ENCODE measurements around the gene FGF22.

The FGF22 gene

DNA sequence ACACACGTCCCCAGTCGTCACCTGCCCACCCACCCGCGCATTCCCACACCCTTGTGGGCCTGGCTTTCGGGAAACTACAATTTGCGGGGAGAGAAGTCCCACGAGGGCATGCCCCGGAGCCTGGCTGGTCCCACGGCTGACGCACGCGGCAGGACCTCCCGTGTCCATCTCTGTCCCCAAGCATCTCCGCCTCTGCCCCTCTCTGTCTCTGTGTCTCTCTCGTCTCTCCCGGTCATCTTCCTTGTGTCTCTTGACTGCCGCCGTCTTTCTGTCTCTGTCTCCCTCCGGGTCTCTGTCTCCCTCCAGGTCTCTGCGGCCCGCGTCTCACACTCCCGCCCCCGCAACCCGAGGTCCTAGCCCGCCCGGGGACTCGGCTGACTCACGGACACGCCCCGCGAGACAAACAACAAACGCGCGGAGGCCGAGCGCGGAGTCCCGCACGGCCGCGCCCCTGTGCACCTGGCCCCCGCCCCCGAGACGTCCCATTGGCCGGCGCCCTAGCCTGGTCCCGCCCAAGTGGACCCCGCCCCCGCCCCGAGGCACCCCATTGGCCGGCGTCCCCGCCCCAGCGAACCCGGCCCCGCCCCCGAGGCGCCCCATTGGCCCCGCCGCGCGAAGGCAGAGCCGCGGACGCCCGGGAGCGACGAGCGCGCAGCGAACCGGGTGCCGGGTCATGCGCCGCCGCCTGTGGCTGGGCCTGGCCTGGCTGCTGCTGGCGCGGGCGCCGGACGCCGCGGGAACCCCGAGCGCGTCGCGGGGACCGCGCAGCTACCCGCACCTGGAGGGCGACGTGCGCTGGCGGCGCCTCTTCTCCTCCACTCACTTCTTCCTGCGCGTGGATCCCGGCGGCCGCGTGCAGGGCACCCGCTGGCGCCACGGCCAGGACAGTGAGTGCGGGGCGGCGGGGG, at the start of gene FGF22:
TSS of gene FGF22 (plus strand) at position 627 of the 908 bp plus-strand sequence. CDS start at position 674, 47 bp downstream.
- Histone ChIP-seq H3K4me2 (ENCODE audit: low read depth, low read length) (peak within 1 kb of the TSS; percentile 97), H2AFZ (ENCODE audit: low read length) (peak within 1 kb of the TSS; percentile 90), H3K4me1 (ENCODE audit: low read length) (peaks cover 5% of the 10 kb centered on the region; the same call in 1 of the 2 replicates), H3K27ac (ENCODE audit: low read length) (no peak within 1 kb of the TSS), H3K79me2 (ENCODE audit: low read length) (peaks cover 3% of the 10 kb centered on the region; the same call in 1 of the 2 replicates), H3K4me3 (ENCODE audit: low read length) (peak within 1 kb of the TSS; percentile 69), H3K9me3 (replicated peaks; ENCODE audit: insufficient read depth, low read length) (no peaks in the 10 kb centered on the region), H3F3A (ENCODE audit: insufficient read depth, low read length) (no peaks in the 10 kb centered on the region), H3K27me3 (replicated peaks; ENCODE audit: insufficient read depth, low read length) (peaks cover 6% of the 10 kb centered on the region; the same call in 1 of the 2 replicates), H3K9me2 (replicated peaks; ENCODE audit: insufficient read depth, low read length) (no peaks in the 10 kb centered on the region), H4K20me1 (ENCODE audit: insufficient read depth, low read length) (no peaks in the 10 kb centered on the region), H3K36me3 (replicated peaks; ENCODE audit: insufficient read depth, low read length) (no peaks in the 10 kb centered on the region), H3K9ac (ENCODE audit: low read length) (peak within 1 kb of the TSS; percentile 33; the same call in 1 of the 2 replicates)
- TF ChIP-seq, protein P1, sequence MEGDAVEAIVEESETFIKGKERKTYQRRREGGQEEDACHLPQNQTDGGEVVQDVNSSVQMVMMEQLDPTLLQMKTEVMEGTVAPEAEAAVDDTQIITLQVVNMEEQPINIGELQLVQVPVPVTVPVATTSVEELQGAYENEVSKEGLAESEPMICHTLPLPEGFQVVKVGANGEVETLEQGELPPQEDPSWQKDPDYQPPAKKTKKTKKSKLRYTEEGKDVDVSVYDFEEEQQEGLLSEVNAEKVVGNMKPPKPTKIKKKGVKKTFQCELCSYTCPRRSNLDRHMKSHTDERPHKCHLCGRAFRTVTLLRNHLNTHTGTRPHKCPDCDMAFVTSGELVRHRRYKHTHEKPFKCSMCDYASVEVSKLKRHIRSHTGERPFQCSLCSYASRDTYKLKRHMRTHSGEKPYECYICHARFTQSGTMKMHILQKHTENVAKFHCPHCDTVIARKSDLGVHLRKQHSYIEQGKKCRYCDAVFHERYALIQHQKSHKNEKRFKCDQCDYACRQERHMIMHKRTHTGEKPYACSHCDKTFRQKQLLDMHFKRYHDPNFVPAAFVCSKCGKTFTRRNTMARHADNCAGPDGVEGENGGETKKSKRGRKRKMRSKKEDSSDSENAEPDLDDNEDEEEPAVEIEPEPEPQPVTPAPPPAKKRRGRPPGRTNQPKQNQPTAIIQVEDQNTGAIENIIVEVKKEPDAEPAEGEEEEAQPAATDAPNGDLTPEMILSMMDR (IDR thresholded peaks at IDR 0.05; ENCODE audit: low read length), result no peak
- TF ChIP-seq EZH2 (optimal IDR thresholded peaks at IDR 0.05; ENCODE audit: low read depth, low read length) (no peak), EZH2phosphoT487 (IDR thresholded peaks at IDR 0.05; ENCODE audit: low read length) (no peak)
- DNase-seq, result peak; percentile 95

DNA sequence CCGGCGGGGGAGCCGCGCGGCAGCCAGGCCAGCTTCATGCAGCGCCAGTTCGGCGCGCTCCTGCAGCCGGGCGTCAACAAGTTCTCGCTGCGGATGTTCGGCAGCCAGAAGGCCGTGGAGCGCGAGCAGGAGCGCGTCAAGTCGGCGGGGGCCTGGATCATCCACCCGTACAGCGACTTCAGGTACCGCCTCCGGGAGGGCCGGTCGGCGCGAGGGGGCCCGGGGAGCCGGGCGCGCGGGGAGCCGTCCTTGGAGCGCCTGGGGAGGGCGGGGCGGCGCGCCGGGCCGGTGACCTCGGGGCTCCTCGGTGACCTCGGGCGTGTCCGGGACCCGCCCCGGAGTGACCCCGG, 49.3 kb upstream of the FGF22 start:
- Histone ChIP-seq H3K4me1 (ENCODE audit: low read length) (no peaks in the 10 kb centered on the region), H3K36me3 (replicated peaks; ENCODE audit: insufficient read depth, low read length) (no peaks in the 10 kb centered on the region), H2AFZ (ENCODE audit: low read length) (no peak overlapping the region), H3K27ac (ENCODE audit: low read length) (no peak overlapping the region), H3K27me3 (replicated peaks; ENCODE audit: insufficient read depth, low read length) (peaks cover 70% of the 10 kb centered on the region), H3F3A (ENCODE audit: insufficient read depth, low read length) (no peaks in the 10 kb centered on the region), H3K9me3 (replicated peaks; ENCODE audit: insufficient read depth, low read length) (no peaks in the 10 kb centered on the region), H3K4me3 (ENCODE audit: low read length) (no peak overlapping the region), H3K79me2 (ENCODE audit: low read length) (no peaks in the 10 kb centered on the region), H3K9ac (ENCODE audit: low read length) (no peak overlapping the region), H3K4me2 (ENCODE audit: low read depth, low read length) (no peak overlapping the region), H4K20me1 (ENCODE audit: insufficient read depth, low read length) (no peaks in the 10 kb centered on the region), H3K9me2 (replicated peaks; ENCODE audit: insufficient read depth, low read length) (no peaks in the 10 kb centered on the region)
- DNase-seq, result no peak
- TF ChIP-seq EZH2phosphoT487 (IDR thresholded peaks at IDR 0.05; ENCODE audit: low read length) (no peak), EZH2 (optimal IDR thresholded peaks at IDR 0.05; ENCODE audit: low read depth, low read length) (no peak)
- TF ChIP-seq, protein P1 (IDR thresholded peaks at IDR 0.05; ENCODE audit: low read length), result no peak

- no peak overlapping the region for H3K9ac ChIP-seq (ENCODE audit: low read length)
- H3K4me3 ChIP-seq (ENCODE audit: low read length), result no peak overlapping the region
- no peak overlapping the region for H2AFZ ChIP-seq (ENCODE audit: low read length)
- no peaks in the 10 kb centered on the region for H4K20me1 ChIP-seq (ENCODE audit: insufficient read depth, low read length)
- TF ChIP-seq, protein P1 (IDR thresholded peaks at IDR 0.05; ENCODE audit: low read length), result no peak
- no peak for TF ChIP-seq EZH2 (optimal IDR thresholded peaks at IDR 0.05; ENCODE audit: low read depth, low read length)
- no peaks in the 10 kb centered on the region for H3F3A ChIP-seq (ENCODE audit: insufficient read depth, low read length)
- H3K4me2 ChIP-seq (ENCODE audit: low read depth, low read length), result no peak overlapping the region
- no peaks in the 10 kb centered on the region for H3K9me3 ChIP-seq (replicated peaks; ENCODE audit: insufficient read depth, low read length)
- no peaks in the 10 kb centered on the region for H3K9me2 ChIP-seq (replicated peaks; ENCODE audit: insufficient read depth, low read length)
- no peaks in the 10 kb centered on the region for H3K79me2 ChIP-seq (ENCODE audit: low read length)
- H3K27me3 ChIP-seq (replicated peaks; ENCODE audit: insufficient read depth, low read length), result peaks cover 74% of the 10 kb centered on the region
- no peaks in the 10 kb centered on the region for H3K4me1 ChIP-seq (ENCODE audit: low read length)
- H3K36me3 ChIP-seq (replicated peaks; ENCODE audit: insufficient read depth, low read length), result no peaks in the 10 kb centered on the region
- H3K27ac ChIP-seq (ENCODE audit: low read length), result no peak overlapping the region
- DNase-seq, result no peak
Measured at GRCh38 chr19:590750-591098, 49.0 kb upstream of the FGF22 start.

All from MM.1S (cell line).